MM.1S (cell line): ENCODE data around the gene ACIN1.

ENCODE experiments used
- DNase-seq: peaks from one replicate; pipeline ENCODE4 v3.0.0-alpha.2; 2015
- H2AFZ ChIP-seq: fragments of 300-600 bp; sonication (generic); 2 replicates; pipeline ENCODE4 v1.6.0; 2016; ENCODE audit warnings: antibody characterized with exemption, low read length
- H3F3A ChIP-seq: fragments of 300-600 bp; sonication (generic); 2 replicates; pipeline ENCODE4 v1.6.1; 2016; ENCODE audit warnings: mild to moderate bottlenecking, antibody characterized with exemption, low read length, moderate library complexity, mixed read lengths; ENCODE audit not compliant: insufficient read depth
- H3K27ac ChIP-seq: fragments of 300-600 bp; sonication (generic); 2 replicates; pipeline ENCODE4 v1.5.1; 2016; ENCODE audit warnings: mild to moderate bottlenecking, low read length
- H3K27me3 ChIP-seq: fragments of 300-600 bp; sonication (generic); replicated peaks from 2 replicates; pipeline ENCODE4 v1.6.0; 2016; ENCODE audit warnings: low read length; ENCODE audit not compliant: insufficient read depth
- H3K36me3 ChIP-seq: fragments of 300-600 bp; sonication (generic); replicated peaks from 2 replicates; pipeline ENCODE4 v1.6.1; 2016; ENCODE audit warnings: mild to moderate bottlenecking, low read length, mixed read lengths; ENCODE audit not compliant: insufficient read depth
- H3K4me1 ChIP-seq: fragments of 300-600 bp; sonication (generic); 2 replicates; pipeline ENCODE4 v1.6.1; 2016; ENCODE audit warnings: low read length, mixed read lengths
- H3K4me2 ChIP-seq: fragments of 300-600 bp; sonication (generic); 2 replicates; pipeline ENCODE4 v1.6.0; 2016; ENCODE audit warnings: low read depth, low read length
- H3K4me3 ChIP-seq: fragments of 300-600 bp; sonication (generic); 2 replicates; pipeline ENCODE4 v1.5.1; 2016; ENCODE audit warnings: low read length, mixed read lengths
- H3K79me2 ChIP-seq: fragments of 300-600 bp; sonication (generic); 2 replicates; pipeline ENCODE4 v1.6.1; 2016; ENCODE audit warnings: mixed run types, low read length, mixed read lengths
- H3K9ac ChIP-seq: fragments of 300-600 bp; sonication (generic); 2 replicates; pipeline ENCODE4 v1.6.1; 2016; ENCODE audit warnings: low read length, mixed read lengths
- H3K9me2 ChIP-seq: fragments of 300-600 bp; sonication (generic); replicated peaks from 2 replicates; pipeline ENCODE4 v1.6.1; 2016; ENCODE audit warnings: mild to moderate bottlenecking, low read length, mixed read lengths; ENCODE audit not compliant: insufficient read depth
- H3K9me3 ChIP-seq: fragments of 300-600 bp; sonication (generic); replicated peaks from 2 replicates; pipeline ENCODE4 v1.6.1; 2016; ENCODE audit warnings: mild to moderate bottlenecking, low read length, mixed read lengths; ENCODE audit not compliant: insufficient read depth
- H4K20me1 ChIP-seq: fragments of 300-600 bp; sonication (generic); 2 replicates; pipeline ENCODE4 v1.6.1; 2016; ENCODE audit warnings: mild to moderate bottlenecking, low read length, moderate library complexity, mixed read lengths; ENCODE audit not compliant: insufficient read depth
- CTCF ChIP-seq: fragments of 300-600 bp; sonication (generic); IDR thresholded peaks from 2 replicates; pipeline ENCODE4 v1.5.1; 2016; ENCODE audit warnings: antibody characterized with exemption, low read length, mixed read lengths
- EZH2 ChIP-seq: fragments of 300-600 bp; sonication (generic); optimal IDR thresholded peaks from 2 replicates; pipeline ENCODE3; 2017; ENCODE audit warnings: low read depth, mild to moderate bottlenecking, antibody characterized with exemption, low read length, mixed read lengths
- EZH2phosphoT487 ChIP-seq: fragments of 300-600 bp; sonication (generic); IDR thresholded peaks from 2 replicates; pipeline ENCODE4 v1.6.1; 2018; ENCODE audit warnings: antibody characterized with exemption, low read length

ACIN1 gene

GRCh38 chr14:23049011-23049410, 45.9 kb downstream of the ACIN1 start:
- DNase-seq = no peak
- Histone ChIP-seq H3K4me3 (no peak overlapping the region), H3K27ac (no peak overlapping the region), H3F3A (no peaks in the 10 kb centered on the region), H3K9ac (no peak overlapping the region), H3K27me3 (no peaks in the 10 kb centered on the region), H4K20me1 (no peaks in the 10 kb centered on the region), H3K9me3 (no peaks in the 10 kb centered on the region), H3K36me3 (no peaks in the 10 kb centered on the region), H3K79me2 (no peaks in the 10 kb centered on the region), H2AFZ (no peak overlapping the region), H3K4me2 (no peak overlapping the region), H3K9me2 (no peaks in the 10 kb centered on the region), H3K4me1 (no peaks in the 10 kb centered on the region)
- TF ChIP-seq EZH2 (no peak), CTCF (no peak)

GRCh38 chr14:23047751-23048693, 46.9 kb downstream of the ACIN1 start:
- no peak for DNase-seq
- Histone ChIP-seq H3K36me3 (no peaks in the 10 kb centered on the region), H3K4me1 (no peaks in the 10 kb centered on the region), H3K9me3 (no peaks in the 10 kb centered on the region), H2AFZ (no peak overlapping the region), H3K9me2 (no peaks in the 10 kb centered on the region), H3F3A (no peaks in the 10 kb centered on the region), H3K27me3 (no peaks in the 10 kb centered on the region), H3K79me2 (no peaks in the 10 kb centered on the region), H3K9ac (no peak overlapping the region), H4K20me1 (no peaks in the 10 kb centered on the region), H3K4me2 (no peak overlapping the region), H3K4me3 (no peak overlapping the region), H3K27ac (no peak overlapping the region)
- TF ChIP-seq EZH2 (no peak), EZH2phosphoT487 (no peak), CTCF (no peak)

GRCh38 chr14:23047034-23047634, 47.8 kb downstream of the ACIN1 start:
- Histone ChIP-seq H3K36me3 (no peaks in the 10 kb centered on the region), H3K9me3 (no peaks in the 10 kb centered on the region), H3K4me1 (no peaks in the 10 kb centered on the region), H2AFZ (no peak overlapping the region), H3K9me2 (no peaks in the 10 kb centered on the region), H3K9ac (no peak overlapping the region), H3K79me2 (no peaks in the 10 kb centered on the region), H3K4me2 (no peak overlapping the region), H3K4me3 (no peak overlapping the region), H3K27me3 (no peaks in the 10 kb centered on the region), H3F3A (no peaks in the 10 kb centered on the region), H3K27ac (no peak overlapping the region), H4K20me1 (no peaks in the 10 kb centered on the region)
- no peak for DNase-seq
- TF ChIP-seq EZH2 (no peak), CTCF (no peak), EZH2phosphoT487 (no peak)
